Stimulated activated CD4-positive, alpha-beta T cell treated with anti-CD3 and anti-CD28 coated beads, Interleukin-12 subunit alpha, Interleukin-12 subunit beta, amount 100 ng/mL, for 4 hours (primary cell): ENCODE measurements around the gene CCNJ.
A peak's percentile ranks its signal among the peaks of the same experiment; 100 is the strongest.
"Not testable (repeated sequence)": the region's sequence is repeated elsewhere in the genome, so short reads cannot be mapped to it uniquely, and the experiment has no call there.

Experiments
- DNase-seq: peaks from one replicate; pipeline ENCODE4 v3.0.0-alpha.2; 2020

Gene CCNJ

GRCh38 chr10:96043033-96043892 lies at the start of gene CCNJ:
CCNJ (plus strand) TSS chr10:96043583; CDS start chr10:96044394, 811 bp downstream.
- DNase-seq, result peak; percentile 80

- not testable (repeated sequence) for DNase-seq
Measured at GRCh38 chr10:95994376-95994775, 49.0 kb upstream of the CCNJ start.

- DNase-seq, result no peak
Measured at GRCh38 chr10:95998255-95998784, 45.1 kb upstream of the CCNJ start.

- no peak for DNase-seq
Measured at GRCh38 chr10:96013956-96014355, 29.4 kb upstream of the CCNJ start.

- DNase-seq, result no peak
Measured at GRCh38 chr10:96014473-96015102, 28.8 kb upstream of the CCNJ start.

GRCh38 chr10:96017191-96017687 lies 26.1 kb upstream of the CCNJ start:
- DNase-seq, result no peak

GRCh38 chr10:96021332-96021731 lies 22.1 kb upstream of the CCNJ start:
- DNase-seq, result no peak

GRCh38 chr10:96022739-96023138 lies 20.6 kb upstream of the CCNJ start:
- DNase-seq, result no peak

- no peak for DNase-seq
Measured at GRCh38 chr10:96023168-96023567, 20.2 kb upstream of the CCNJ start.

GRCh38 chr10:96025566-96025965 lies 17.8 kb upstream of the CCNJ start:
- DNase-seq, result no peak

GRCh38 chr10:96034625-96035024 lies 8.8 kb upstream of the CCNJ start:
- no peak for DNase-seq

- DNase-seq, result no peak
Measured at GRCh38 chr10:96038476-96039387, 4.7 kb upstream of the CCNJ start.

- DNase-seq, result no peak
Measured at GRCh38 chr10:96041146-96041545, 2.2 kb upstream of the CCNJ start.

- DNase-seq, result peak; percentile 43
Measured at GRCh38 chr10:96043893-96044715, 721 bp downstream of the CCNJ start.

GRCh38 chr10:96044736-96045135 lies 1.4 kb downstream of the CCNJ start:
- no peak for DNase-seq

GRCh38 chr10:96046546-96046945 lies 3.2 kb downstream of the CCNJ start:
- no peak for DNase-seq

- DNase-seq, result no peak
Measured at GRCh38 chr10:96047004-96047649, 3.7 kb downstream of the CCNJ start.

- DNase-seq, result not testable (repeated sequence)
Measured at GRCh38 chr10:96047925-96048324, 4.5 kb downstream of the CCNJ start.

- no peak for DNase-seq
Measured at GRCh38 chr10:96049340-96049739, 6.0 kb downstream of the CCNJ start.

- no peak for DNase-seq
Measured at GRCh38 chr10:96053985-96054384, 10.6 kb downstream of the CCNJ start.

- no peak for DNase-seq
Measured at GRCh38 chr10:96056787-96057186, 13.4 kb downstream of the CCNJ start.
